ENCODE data around the gene C10orf120.

C10orf120 gene

DNA sequence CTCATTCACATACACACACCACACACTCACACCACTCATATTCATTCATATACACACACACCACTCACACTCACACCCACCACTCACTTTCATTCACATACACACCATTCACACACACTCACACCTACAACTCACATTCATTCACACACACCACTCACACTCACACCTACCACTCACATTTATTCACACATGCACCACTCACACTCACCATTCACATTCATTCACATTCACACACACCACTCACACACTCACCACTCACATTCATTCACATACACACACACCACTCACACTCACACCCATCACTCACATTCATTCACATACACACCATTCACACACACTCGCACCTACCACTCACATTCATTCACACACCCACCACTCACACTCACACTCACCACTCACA, 25.4 kb upstream of the C10orf120 start:
- H3K4me1 ChIP-seq (ENCODE audit: control insufficient read depth, insufficient read depth, low read length): no peaks in the 10 kb centered on the region
- no peak overlapping the region for H3K9ac ChIP-seq (ENCODE audit: low read depth, low read length)
- H3K27me3 ChIP-seq (ENCODE audit: control insufficient read depth, insufficient read depth, low read length): no peaks in the 10 kb centered on the region
- H3K36me3 ChIP-seq (ENCODE audit: control insufficient read depth, insufficient read depth, low read length): no peaks in the 10 kb centered on the region
- H3K4me3 ChIP-seq (ENCODE audit: low read depth, low read length): no peak overlapping the region
- no peaks in the 10 kb centered on the region for H3K9me3 ChIP-seq (ENCODE audit: control insufficient read depth, insufficient read depth, low read length)

DNA sequence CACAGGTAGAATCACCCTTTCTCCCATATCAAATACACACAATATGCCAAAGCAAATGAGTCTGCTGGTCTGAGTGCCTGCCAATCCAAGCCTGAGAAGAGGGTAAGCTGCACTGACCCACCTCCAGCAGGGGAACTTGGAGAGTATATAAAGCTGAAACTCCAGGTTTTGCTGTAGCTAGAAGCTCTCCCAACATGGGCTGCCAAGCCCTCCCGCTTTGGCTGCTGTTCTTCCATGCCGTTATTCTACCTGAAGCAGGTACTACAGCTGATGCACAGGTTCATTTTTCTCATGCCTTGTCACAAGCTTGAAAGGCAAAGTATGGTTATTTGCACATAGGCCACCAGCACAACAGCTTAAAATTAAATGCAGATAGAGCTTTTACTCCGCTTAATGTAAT, 21.5 kb upstream of the C10orf120 start:
- Histone ChIP-seq H3K36me3 (ENCODE audit: control insufficient read depth, insufficient read depth, low read length) (no peaks in the 10 kb centered on the region), H3K27me3 (ENCODE audit: control insufficient read depth, insufficient read depth, low read length) (no peaks in the 10 kb centered on the region), H3K4me3 (ENCODE audit: low read depth, low read length) (no peak overlapping the region), H3K4me1 (ENCODE audit: control insufficient read depth, insufficient read depth, low read length) (no peaks in the 10 kb centered on the region), H3K9ac (ENCODE audit: low read depth, low read length) (no peak overlapping the region), H3K9me3 (ENCODE audit: control insufficient read depth, insufficient read depth, low read length) (no peaks in the 10 kb centered on the region)

DNA sequence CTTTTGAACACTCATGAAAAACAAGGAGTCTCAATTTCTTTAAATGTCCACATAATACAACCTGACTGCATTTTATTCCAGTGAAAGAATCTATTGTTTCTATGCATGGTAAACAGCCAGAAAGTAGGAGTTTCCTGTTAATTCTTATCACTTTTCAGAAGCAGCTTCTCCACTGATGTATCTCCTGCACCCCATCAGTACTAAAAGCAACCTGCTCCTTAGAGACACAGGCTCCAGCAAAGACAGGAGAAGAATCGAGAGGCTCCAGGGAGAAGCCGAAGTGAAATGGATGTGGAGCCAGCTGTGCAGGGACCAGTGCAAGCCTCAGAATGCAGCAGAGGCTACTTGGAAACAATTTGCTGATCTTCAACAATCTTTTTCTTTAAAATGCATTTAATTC, 16.4 kb upstream of the C10orf120 start:
- no peaks in the 10 kb centered on the region for H3K27me3 ChIP-seq (ENCODE audit: control insufficient read depth, insufficient read depth, low read length)
- H3K4me3 ChIP-seq (ENCODE audit: low read depth, low read length): no peak overlapping the region

DNA sequence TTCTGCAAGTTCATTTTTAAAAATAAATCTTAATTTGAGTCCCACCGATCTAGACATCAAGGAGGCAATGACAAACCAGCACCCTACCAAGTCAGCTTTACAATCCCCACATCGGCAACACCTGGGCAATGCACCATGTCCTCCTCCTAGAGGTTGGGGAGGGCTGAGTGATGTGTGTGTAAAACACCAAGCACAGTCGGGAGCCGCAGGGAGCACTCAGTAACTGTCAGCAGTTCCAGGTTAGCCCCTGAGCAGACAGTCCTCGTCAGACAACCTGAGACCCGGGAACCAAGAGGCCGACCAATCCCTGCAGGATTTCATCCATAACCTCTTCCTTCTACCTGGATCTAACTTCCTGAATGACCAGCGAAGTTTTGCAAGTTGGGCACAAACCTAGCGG, 15.9 kb upstream of the C10orf120 start:
- no peak overlapping the region for H3K4me3 ChIP-seq (ENCODE audit: low read depth, low read length)
- H3K36me3 ChIP-seq (ENCODE audit: control insufficient read depth, insufficient read depth, low read length): no peaks in the 10 kb centered on the region
- no peaks in the 10 kb centered on the region for H3K4me1 ChIP-seq (ENCODE audit: control insufficient read depth, insufficient read depth, low read length)
- H3K9ac ChIP-seq (ENCODE audit: low read depth, low read length): no peak overlapping the region
- no peaks in the 10 kb centered on the region for H3K27me3 ChIP-seq (ENCODE audit: control insufficient read depth, insufficient read depth, low read length)
- no peaks in the 10 kb centered on the region for H3K9me3 ChIP-seq (ENCODE audit: control insufficient read depth, insufficient read depth, low read length)

More for the DNA sequence above, 16.4 kb upstream of the C10orf120 start:
- Histone ChIP-seq H3K36me3 (ENCODE audit: control insufficient read depth, insufficient read depth, low read length) (no peaks in the 10 kb centered on the region), H3K9me3 (ENCODE audit: control insufficient read depth, insufficient read depth, low read length) (no peaks in the 10 kb centered on the region), H3K4me1 (ENCODE audit: control insufficient read depth, insufficient read depth, low read length) (no peaks in the 10 kb centered on the region), H3K9ac (ENCODE audit: low read depth, low read length) (no peak overlapping the region)

DNA sequence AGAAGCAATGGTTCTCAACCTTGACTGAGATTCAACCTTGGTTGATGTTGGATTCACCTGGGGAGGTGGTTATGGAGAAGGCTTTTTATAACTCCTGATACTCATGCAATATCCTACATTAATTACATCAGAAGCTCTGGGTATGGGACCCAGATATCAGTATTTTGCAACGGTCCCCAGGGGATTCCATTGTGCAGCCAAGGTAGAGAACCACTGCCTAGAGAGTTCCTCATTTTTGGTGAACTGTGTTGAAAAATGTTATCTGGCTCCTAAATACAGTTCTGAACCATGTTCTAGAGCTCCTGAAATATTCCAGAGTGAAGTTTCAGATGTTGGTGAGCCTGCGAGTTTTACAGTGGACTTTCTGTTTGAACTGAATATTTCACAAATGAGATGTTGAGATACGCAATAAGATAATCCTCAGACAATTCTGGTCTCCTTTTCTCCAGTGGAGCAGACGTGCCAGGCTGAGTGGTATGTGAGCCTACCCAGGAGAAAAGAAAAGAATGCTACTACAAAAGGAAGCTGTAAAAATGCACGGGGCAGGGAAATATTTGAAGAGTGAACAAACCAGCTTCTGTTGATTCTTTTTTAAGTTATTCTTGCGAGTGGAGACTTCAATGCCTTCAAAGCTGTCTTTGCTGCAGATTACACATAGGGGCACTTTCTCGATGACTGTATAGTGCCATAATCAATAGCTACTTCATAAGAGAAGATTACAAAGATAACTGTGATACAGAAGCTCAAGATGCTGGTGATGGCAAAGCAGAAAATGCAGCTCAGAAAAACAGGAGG, 13.6 kb upstream of the C10orf120 start:
- H3K4me1 ChIP-seq (ENCODE audit: control insufficient read depth, insufficient read depth, low read length): no peaks in the 10 kb centered on the region
- no peak overlapping the region for H3K4me3 ChIP-seq (ENCODE audit: low read depth, low read length)
- no peak overlapping the region for H3K9ac ChIP-seq (ENCODE audit: low read depth, low read length)
- no peaks in the 10 kb centered on the region for H3K9me3 ChIP-seq (ENCODE audit: control insufficient read depth, insufficient read depth, low read length)
- no peaks in the 10 kb centered on the region for H3K27me3 ChIP-seq (ENCODE audit: control insufficient read depth, insufficient read depth, low read length)
- no peaks in the 10 kb centered on the region for H3K36me3 ChIP-seq (ENCODE audit: control insufficient read depth, insufficient read depth, low read length)

DNA sequence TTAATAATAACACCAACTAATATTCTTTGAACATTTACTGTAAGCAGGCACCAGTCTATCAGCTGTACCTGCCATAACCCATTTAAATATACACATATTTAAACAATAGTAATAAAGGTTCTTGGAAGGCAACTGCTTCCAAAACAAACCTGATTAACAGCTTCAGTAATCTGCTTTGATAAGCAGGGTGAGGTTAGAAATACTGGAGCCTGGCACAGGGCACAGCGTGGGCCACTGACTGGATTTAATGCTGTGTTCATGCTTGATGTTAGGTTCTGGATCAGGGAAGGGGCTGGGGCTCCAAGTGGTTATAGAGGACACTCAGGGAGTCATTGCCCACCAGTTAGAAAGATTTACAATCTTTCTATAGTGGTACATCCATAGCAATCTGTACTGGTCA, 10.9 kb upstream of the C10orf120 start:
- Histone ChIP-seq H3K4me1 (ENCODE audit: control insufficient read depth, insufficient read depth, low read length) (peaks cover 2% of the 10 kb centered on the region), H3K27me3 (ENCODE audit: control insufficient read depth, insufficient read depth, low read length) (no peaks in the 10 kb centered on the region), H3K4me3 (ENCODE audit: low read depth, low read length) (no peak overlapping the region)

DNA sequence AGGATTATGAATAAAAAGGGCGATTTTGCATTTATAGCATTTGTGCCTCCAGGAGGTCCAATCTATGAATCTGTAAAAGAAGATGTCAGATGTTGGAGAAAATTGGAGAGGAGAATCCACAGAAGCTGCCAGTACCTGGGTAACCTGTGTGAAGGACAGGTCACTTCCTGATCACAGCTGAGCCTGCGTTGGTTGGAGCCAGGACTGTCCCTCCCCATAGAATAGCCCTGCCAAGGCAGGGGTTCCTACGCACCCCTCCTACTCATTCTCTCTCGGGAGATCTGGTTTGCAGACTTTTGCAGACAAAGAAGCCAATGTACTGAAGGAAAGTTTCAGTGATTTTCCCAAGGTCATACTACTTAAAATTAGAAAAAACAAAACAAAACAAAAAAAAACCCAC, 10.3 kb upstream of the C10orf120 start:
- Histone ChIP-seq H3K9me3 (ENCODE audit: control insufficient read depth, insufficient read depth, low read length) (no peaks in the 10 kb centered on the region), H3K27me3 (ENCODE audit: control insufficient read depth, insufficient read depth, low read length) (no peaks in the 10 kb centered on the region), H3K36me3 (ENCODE audit: control insufficient read depth, insufficient read depth, low read length) (no peaks in the 10 kb centered on the region), H3K4me3 (ENCODE audit: low read depth, low read length) (no peak overlapping the region), H3K4me1 (ENCODE audit: control insufficient read depth, insufficient read depth, low read length) (peaks cover 2% of the 10 kb centered on the region), H3K9ac (ENCODE audit: low read depth, low read length) (no peak overlapping the region)

More for the DNA sequence above, 10.9 kb upstream of the C10orf120 start:
- H3K9ac ChIP-seq (ENCODE audit: low read depth, low read length): no peak overlapping the region
- no peaks in the 10 kb centered on the region for H3K36me3 ChIP-seq (ENCODE audit: control insufficient read depth, insufficient read depth, low read length)
- no peaks in the 10 kb centered on the region for H3K9me3 ChIP-seq (ENCODE audit: control insufficient read depth, insufficient read depth, low read length)

DNA sequence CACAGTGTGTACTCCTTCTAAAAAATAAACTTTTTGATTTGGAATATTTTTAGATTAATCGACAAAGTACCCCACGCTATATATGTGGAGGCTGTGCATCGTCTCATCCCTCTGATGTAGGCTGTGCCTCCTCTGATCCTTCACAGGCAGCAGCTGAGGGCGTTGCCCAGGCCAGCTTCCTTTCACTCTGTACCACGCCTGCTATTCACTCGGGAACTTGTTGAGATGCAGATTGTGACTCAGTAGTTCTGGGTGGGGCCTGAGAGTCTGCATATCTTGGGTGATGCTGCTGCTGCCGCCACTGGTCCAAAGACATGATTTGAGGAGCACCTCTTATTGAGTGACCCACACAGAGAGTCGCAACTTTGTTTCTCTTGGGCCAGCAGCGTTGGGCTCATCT, 7.9 kb upstream of the C10orf120 start:
- H3K27me3 ChIP-seq (ENCODE audit: control insufficient read depth, insufficient read depth, low read length): no peaks in the 10 kb centered on the region

DNA sequence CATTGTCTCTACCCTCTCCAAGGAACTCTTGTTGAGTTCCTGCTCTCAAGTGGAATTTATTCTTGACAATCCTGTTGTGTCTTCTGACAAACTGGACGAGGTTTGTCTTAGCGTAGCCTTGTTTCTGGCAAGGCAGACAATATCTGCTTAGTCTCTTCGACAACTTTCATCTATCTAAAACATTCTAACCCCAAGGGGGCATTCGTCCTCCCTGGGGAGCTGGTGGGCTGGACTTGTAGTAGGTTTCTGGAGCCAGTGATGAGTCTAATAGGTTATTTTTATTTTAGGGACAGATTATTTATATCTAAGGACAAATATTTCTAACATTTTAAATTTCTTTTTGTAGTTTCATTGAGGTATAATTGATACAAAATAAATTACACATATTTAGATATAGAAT, 7.3 kb upstream of the C10orf120 start:
- Histone ChIP-seq H3K36me3 (ENCODE audit: control insufficient read depth, insufficient read depth, low read length) (no peaks in the 10 kb centered on the region), H3K27me3 (ENCODE audit: control insufficient read depth, insufficient read depth, low read length) (no peaks in the 10 kb centered on the region), H3K4me1 (ENCODE audit: control insufficient read depth, insufficient read depth, low read length) (peaks cover 2% of the 10 kb centered on the region), H3K4me3 (ENCODE audit: low read depth, low read length) (no peak overlapping the region), H3K9me3 (ENCODE audit: control insufficient read depth, insufficient read depth, low read length) (no peaks in the 10 kb centered on the region), H3K9ac (ENCODE audit: low read depth, low read length) (no peak overlapping the region)

More for the DNA sequence above, 7.9 kb upstream of the C10orf120 start:
- peaks cover 2% of the 10 kb centered on the region for H3K4me1 ChIP-seq (ENCODE audit: control insufficient read depth, insufficient read depth, low read length)
- H3K9me3 ChIP-seq (ENCODE audit: control insufficient read depth, insufficient read depth, low read length): no peaks in the 10 kb centered on the region
- H3K36me3 ChIP-seq (ENCODE audit: control insufficient read depth, insufficient read depth, low read length): no peaks in the 10 kb centered on the region
- no peak overlapping the region for H3K9ac ChIP-seq (ENCODE audit: low read depth, low read length)
- no peak overlapping the region for H3K4me3 ChIP-seq (ENCODE audit: low read depth, low read length)

DNA sequence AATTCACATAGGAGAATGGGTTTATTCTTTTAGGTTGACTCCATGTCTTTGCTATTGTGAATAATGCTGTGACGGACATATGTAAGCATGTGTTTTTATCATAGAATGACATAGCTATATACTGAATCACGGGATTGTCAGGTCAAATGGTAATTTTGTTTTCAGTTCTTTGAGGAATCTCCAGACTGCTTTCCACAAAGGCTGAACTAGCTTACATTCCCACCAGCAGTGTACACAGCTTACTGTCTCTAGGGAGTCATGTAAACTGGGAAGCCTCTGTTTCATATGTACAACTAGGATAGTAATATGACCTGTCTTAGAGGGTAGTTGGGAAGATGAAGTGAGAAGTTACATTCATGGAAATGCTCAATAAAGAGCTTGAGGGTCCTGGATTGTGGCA, 6.8 kb upstream of the C10orf120 start:
- H3K36me3 ChIP-seq (ENCODE audit: control insufficient read depth, insufficient read depth, low read length): no peaks in the 10 kb centered on the region
- no peaks in the 10 kb centered on the region for H3K27me3 ChIP-seq (ENCODE audit: control insufficient read depth, insufficient read depth, low read length)
- no peak overlapping the region for H3K4me3 ChIP-seq (ENCODE audit: low read depth, low read length)
- H3K9ac ChIP-seq (ENCODE audit: low read depth, low read length): no peak overlapping the region
- peaks cover 2% of the 10 kb centered on the region for H3K4me1 ChIP-seq (ENCODE audit: control insufficient read depth, insufficient read depth, low read length)
- H3K9me3 ChIP-seq (ENCODE audit: control insufficient read depth, insufficient read depth, low read length): no peaks in the 10 kb centered on the region

DNA sequence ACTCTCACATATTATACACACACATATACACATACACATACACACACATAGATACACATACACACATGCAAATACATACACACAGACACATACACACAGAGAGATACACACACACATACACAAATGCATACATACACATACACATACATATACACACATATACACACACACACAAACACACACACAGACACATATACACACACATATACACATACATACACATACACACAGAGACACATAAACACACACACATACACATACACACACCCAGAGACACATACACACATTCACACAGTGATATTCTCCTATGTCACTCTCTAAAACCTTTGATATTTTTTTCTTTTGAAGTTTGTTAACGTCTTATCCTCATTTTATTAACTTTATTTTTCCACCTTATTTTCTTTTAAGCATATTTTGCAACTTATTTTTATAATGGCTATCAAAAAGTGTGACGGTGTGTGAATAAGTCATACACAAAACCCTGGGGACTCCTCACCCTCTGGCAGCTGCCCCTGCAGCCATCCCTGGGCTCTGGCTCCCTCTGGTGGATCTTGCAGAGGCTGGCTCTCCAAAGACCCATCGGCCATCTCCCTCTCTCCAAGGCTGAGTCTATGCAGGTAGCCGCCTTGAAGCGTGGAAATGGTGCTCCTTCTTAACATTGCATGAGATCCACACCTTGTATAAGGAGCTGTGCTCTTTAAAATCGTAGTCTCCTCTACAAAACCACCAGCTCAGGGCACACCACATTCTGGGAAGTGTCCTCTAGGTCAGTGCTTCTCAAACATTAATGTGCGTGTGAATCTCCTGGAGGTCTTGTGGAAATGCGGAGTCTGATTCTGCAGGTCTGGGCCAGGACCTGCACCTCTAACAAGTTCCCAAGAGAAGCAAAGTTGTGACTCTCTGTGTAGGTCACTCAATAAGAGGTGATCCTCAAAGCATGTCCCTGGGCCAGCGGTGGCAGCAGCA, 4.1 kb upstream of the C10orf120 start:
- no peak overlapping the region for H3K9ac ChIP-seq (ENCODE audit: low read depth, low read length)
- H3K9me3 ChIP-seq (ENCODE audit: control insufficient read depth, insufficient read depth, low read length): no peaks in the 10 kb centered on the region
- H3K27me3 ChIP-seq (ENCODE audit: control insufficient read depth, insufficient read depth, low read length): no peaks in the 10 kb centered on the region
- H3K36me3 ChIP-seq (ENCODE audit: control insufficient read depth, insufficient read depth, low read length): no peaks in the 10 kb centered on the region
- no peak overlapping the region for H3K4me3 ChIP-seq (ENCODE audit: low read depth, low read length)
- peaks cover 2% of the 10 kb centered on the region for H3K4me1 ChIP-seq (ENCODE audit: control insufficient read depth, insufficient read depth, low read length)

DNA sequence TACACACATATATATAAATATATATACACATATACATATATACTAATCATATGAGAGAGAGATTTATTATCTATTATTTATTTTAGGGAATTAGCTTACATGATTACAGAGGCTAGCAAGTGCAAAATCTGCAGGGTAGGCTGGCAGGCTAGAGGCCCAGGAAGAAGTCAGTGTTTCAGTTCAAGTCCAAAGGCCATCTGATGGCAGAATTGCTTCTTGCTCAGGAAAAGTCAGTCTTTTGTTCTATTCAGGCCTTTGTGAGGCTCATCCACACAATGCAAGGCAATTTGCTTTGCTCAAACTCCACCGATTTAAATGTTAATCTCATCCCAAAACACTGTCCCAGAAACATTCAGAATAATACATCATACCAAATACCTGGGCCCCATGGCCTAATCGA, 2.6 kb upstream of the C10orf120 start:
- Histone ChIP-seq H3K4me3 (ENCODE audit: low read depth, low read length) (no peak overlapping the region), H3K9me3 (ENCODE audit: control insufficient read depth, insufficient read depth, low read length) (no peaks in the 10 kb centered on the region), H3K9ac (ENCODE audit: low read depth, low read length) (no peak overlapping the region), H3K36me3 (ENCODE audit: control insufficient read depth, insufficient read depth, low read length) (no peaks in the 10 kb centered on the region), H3K27me3 (ENCODE audit: control insufficient read depth, insufficient read depth, low read length) (no peaks in the 10 kb centered on the region), H3K4me1 (ENCODE audit: control insufficient read depth, insufficient read depth, low read length) (no peaks in the 10 kb centered on the region)

Measured in iPS-15b (cell line).